ENCODE measurements around the gene CFAP221.
"Not testable (repeated sequence)": the region's sequence is repeated elsewhere in the genome, so short reads cannot be mapped to it uniquely, and the experiment has no call there.

Gene CFAP221

GRCh38 chr2:119616421-119616820, 72.2 kb downstream of the CFAP221 start:
- no peak overlapping the region for H3K27ac ChIP-seq (ENCODE audit: poor library complexity, severe bottlenecking)
- no peaks in the 10 kb centered on the region for H3K27me3 ChIP-seq (ENCODE audit: insufficient read depth, poor library complexity, severe bottlenecking)
- TF ChIP-seq, protein P1, sequence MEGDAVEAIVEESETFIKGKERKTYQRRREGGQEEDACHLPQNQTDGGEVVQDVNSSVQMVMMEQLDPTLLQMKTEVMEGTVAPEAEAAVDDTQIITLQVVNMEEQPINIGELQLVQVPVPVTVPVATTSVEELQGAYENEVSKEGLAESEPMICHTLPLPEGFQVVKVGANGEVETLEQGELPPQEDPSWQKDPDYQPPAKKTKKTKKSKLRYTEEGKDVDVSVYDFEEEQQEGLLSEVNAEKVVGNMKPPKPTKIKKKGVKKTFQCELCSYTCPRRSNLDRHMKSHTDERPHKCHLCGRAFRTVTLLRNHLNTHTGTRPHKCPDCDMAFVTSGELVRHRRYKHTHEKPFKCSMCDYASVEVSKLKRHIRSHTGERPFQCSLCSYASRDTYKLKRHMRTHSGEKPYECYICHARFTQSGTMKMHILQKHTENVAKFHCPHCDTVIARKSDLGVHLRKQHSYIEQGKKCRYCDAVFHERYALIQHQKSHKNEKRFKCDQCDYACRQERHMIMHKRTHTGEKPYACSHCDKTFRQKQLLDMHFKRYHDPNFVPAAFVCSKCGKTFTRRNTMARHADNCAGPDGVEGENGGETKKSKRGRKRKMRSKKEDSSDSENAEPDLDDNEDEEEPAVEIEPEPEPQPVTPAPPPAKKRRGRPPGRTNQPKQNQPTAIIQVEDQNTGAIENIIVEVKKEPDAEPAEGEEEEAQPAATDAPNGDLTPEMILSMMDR (IDR thresholded peaks at IDR 0.05; ENCODE audit: poor library complexity, severe bottlenecking): no peak
- DNase-seq (ENCODE audit: low spot score) (no peak), ATAC-seq (ENCODE audit: low read depth) (no peak)
- no peaks in the 10 kb centered on the region for H3K4me1 ChIP-seq (ENCODE audit: insufficient read depth, poor library complexity, severe bottlenecking)
- no peaks in the 10 kb centered on the region for H3K36me3 ChIP-seq (ENCODE audit: low read depth)
- no peak overlapping the region for H3K4me3 ChIP-seq (ENCODE audit: severe bottlenecking)
- peaks cover 6% of the 10 kb centered on the region for H3K9me3 ChIP-seq (ENCODE audit: severe bottlenecking)

- DNase-seq (ENCODE audit: low spot score) (no peak), ATAC-seq (ENCODE audit: low read depth) (no peak)
- TF ChIP-seq, protein P1 (IDR thresholded peaks at IDR 0.05; ENCODE audit: poor library complexity, severe bottlenecking): no peak
- Histone ChIP-seq H3K27ac (ENCODE audit: poor library complexity, severe bottlenecking) (no peak overlapping the region), H3K4me3 (ENCODE audit: severe bottlenecking) (no peak overlapping the region), H3K27me3 (ENCODE audit: insufficient read depth, poor library complexity, severe bottlenecking) (no peaks in the 10 kb centered on the region), H3K4me1 (ENCODE audit: insufficient read depth, poor library complexity, severe bottlenecking) (no peaks in the 10 kb centered on the region), H3K9me3 (ENCODE audit: severe bottlenecking) (peaks cover 6% of the 10 kb centered on the region), H3K36me3 (ENCODE audit: low read depth) (no peaks in the 10 kb centered on the region)
Measured at GRCh38 chr2:119617455-119617854, 73.2 kb downstream of the CFAP221 start.

DNA sequence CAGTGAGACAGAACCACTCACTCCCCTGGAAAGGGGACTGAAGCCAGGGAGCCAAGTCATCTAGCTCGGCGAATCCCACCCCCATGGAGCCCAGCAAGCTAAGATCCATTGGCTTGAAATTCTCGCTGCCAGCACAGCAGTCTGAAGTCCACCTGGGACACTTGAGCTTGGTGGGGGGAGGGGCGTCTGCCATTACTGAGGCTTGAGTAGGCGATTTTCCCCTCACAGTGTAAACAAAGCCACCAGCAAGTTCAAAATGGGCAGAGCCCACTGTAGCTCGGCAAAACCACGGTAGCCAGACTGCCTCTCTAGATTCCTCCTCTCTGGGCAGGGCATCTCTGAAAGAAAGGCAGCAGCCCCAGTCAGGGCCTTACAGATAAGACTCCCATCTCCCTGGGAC, 74.5 kb downstream of the CFAP221 start:
- not testable (repeated sequence) for H3K4me3 ChIP-seq (ENCODE audit: severe bottlenecking); H3K4me1 ChIP-seq (ENCODE audit: insufficient read depth, poor library complexity, severe bottlenecking); DNase-seq (ENCODE audit: low spot score); H3K36me3 ChIP-seq (ENCODE audit: low read depth); H3K27ac ChIP-seq (ENCODE audit: poor library complexity, severe bottlenecking); H3K27me3 ChIP-seq (ENCODE audit: insufficient read depth, poor library complexity, severe bottlenecking); H3K9me3 ChIP-seq (ENCODE audit: severe bottlenecking); ATAC-seq (ENCODE audit: low read depth)

DNA sequence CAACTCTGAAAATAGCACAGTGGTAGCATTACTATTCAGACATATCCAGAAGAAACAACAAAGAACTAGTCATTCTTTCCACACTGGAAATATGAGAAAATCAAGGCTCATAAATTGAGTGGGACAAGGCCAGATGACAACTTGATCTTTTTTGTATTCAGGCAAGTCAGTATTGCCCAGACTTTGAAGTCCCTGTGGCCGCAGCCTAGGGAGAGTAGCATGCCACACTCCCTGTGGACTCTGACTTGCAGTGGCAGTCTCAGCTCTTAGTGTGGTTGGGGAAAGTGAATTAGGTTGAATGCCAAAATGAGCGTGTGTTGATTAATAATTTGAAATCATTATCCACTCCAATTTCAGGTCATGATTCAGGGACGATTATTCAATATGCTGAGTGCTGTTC, 81.0 kb downstream of the CFAP221 start:
- no peaks in the 10 kb centered on the region for H3K27me3 ChIP-seq (ENCODE audit: insufficient read depth, poor library complexity, severe bottlenecking)
- H3K27ac ChIP-seq (ENCODE audit: poor library complexity, severe bottlenecking): no peak overlapping the region
- DNase-seq (ENCODE audit: low spot score) (no peak), ATAC-seq (ENCODE audit: low read depth) (no peak)
- TF ChIP-seq, protein P1 (IDR thresholded peaks at IDR 0.05; ENCODE audit: poor library complexity, severe bottlenecking): no peak
- H3K36me3 ChIP-seq (ENCODE audit: low read depth): no peaks in the 10 kb centered on the region
- no peak overlapping the region for H3K4me3 ChIP-seq (ENCODE audit: severe bottlenecking)
- no peaks in the 10 kb centered on the region for H3K9me3 ChIP-seq (ENCODE audit: severe bottlenecking)
- H3K4me1 ChIP-seq (ENCODE audit: insufficient read depth, poor library complexity, severe bottlenecking): no peaks in the 10 kb centered on the region

GRCh38 chr2:119629323-119629825, 85.1 kb downstream of the CFAP221 start:
- Histone ChIP-seq H3K4me1 (ENCODE audit: insufficient read depth, poor library complexity, severe bottlenecking) (no peaks in the 10 kb centered on the region), H3K9me3 (ENCODE audit: severe bottlenecking) (no peaks in the 10 kb centered on the region), H3K27ac (ENCODE audit: poor library complexity, severe bottlenecking) (no peak overlapping the region), H3K4me3 (ENCODE audit: severe bottlenecking) (no peak overlapping the region), H3K36me3 (ENCODE audit: low read depth) (no peaks in the 10 kb centered on the region), H3K27me3 (ENCODE audit: insufficient read depth, poor library complexity, severe bottlenecking) (no peaks in the 10 kb centered on the region)
- no peak for DNase-seq (ENCODE audit: low spot score)
- ATAC-seq (ENCODE audit: low read depth): no peak
- TF ChIP-seq, protein P1 (IDR thresholded peaks at IDR 0.05; ENCODE audit: poor library complexity, severe bottlenecking): no peak
